Epithelial cell of proximal tubule (primary cell): ENCODE data around the gene CDR2. TPM values are rescaled to one million over a fixed set of nuclear protein-coding genes. Genes with fewer than 3 reads are reported as not detected.

Experiments used
- DNase-seq: peaks from one replicate; pipeline ENCODE4 v3.0.0-alpha.2; 2011; ENCODE audit warnings: low read depth
- H3K4me3 ChIP-seq: 2 replicates; pipeline ENCODE4 v1.5.1; 2011; ENCODE audit warnings: low read depth, mild to moderate bottlenecking, low read length
- CTCF ChIP-seq: conservative IDR thresholded peaks from 2 replicates; pipeline ENCODE4 v1.5.1; 2012; ENCODE audit warnings: low read depth, mild to moderate bottlenecking, low read length
- total RNA-seq: library from RNA; depleted of rRNA; stranded (reverse); fragments of >200 nt; gene quantifications from 2 replicates; pipeline ENCODE4 v1.2.3, GENCODE V29; 2015

The CDR2 gene
- total RNA-seq, 1 donor from 2014 or later, result 37.0 TPM

DNA sequence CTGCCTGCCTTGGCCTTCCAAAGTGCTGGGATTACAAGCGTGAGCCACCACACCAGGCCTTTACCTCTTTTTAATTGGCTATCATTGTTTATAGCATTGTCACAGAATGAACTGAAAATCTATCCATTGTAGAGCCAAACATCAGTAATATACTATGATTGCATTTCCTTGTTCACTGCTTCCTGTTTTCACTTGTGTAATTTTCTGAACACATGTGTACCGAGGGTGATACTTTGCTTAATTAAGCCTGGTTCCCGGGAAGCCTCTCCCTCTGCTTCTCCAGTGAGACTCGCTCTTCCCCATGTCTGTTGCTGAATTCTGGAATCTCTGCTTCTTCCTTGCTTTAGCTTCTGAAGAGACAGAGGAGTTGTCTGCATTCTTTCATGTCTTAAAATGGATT, 44.1 kb downstream of the CDR2 start:
- DNase-seq, result no peak
- no peak overlapping the region for H3K4me3 ChIP-seq
- no peak for TF ChIP-seq CTCF

DNA sequence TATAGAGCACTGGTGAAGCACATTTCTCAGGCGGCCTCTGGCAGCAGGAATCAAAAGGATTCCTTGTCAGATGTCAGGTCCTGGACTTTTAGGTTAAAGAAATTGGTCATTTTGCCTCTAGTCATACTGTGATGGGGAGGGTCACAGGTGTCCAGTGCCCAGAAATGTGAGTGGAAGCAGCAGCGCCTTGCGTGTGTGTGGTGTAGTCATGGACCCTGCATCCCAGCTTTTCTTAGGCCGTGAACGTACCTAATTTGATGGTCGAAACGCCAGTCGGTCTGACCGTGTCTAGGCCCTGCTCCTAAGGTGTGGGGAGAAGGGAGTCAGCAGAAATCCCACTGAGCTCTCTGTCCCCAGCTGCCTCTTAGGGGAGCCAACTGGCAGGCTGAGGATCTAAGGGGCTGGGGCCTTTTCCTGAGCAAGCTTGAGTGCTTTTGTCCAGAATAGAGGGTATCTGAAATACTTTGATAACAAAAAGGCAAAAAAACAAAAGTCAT, 45.2 kb downstream of the CDR2 start:
- DNase-seq, result no peak
- H3K4me3 ChIP-seq, result no peak overlapping the region
- TF ChIP-seq CTCF, result no peak

GRCh38 chr16:22328081-22328725, 46.2 kb downstream of the CDR2 start:
- no peak for DNase-seq
- TF ChIP-seq CTCF, result no peak
- no peak overlapping the region for H3K4me3 ChIP-seq

DNA sequence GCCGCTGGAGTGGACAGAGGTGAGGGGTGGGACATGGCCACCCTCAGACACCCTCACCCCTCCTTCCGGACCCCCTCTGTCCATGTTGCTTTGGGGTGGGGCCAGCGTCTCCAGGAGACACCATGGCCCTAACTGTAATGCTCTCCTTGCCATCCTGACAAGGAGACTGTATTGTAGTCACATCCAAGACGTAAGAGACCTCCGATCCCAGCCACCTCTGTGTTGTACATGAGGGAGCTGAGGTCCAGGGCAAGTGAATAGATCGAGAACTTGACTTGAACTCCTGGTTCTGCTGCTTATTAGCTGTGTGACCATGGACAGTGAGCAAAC, 47.0 kb downstream of the CDR2 start:
- TF ChIP-seq CTCF, result no peak
- H3K4me3 ChIP-seq, result no peak overlapping the region

GRCh38 chr16:22326771-22327445, 47.5 kb downstream of the CDR2 start:
- H3K4me3 ChIP-seq, result no peak overlapping the region
- TF ChIP-seq CTCF, result no peak
- no peak for DNase-seq

More for the DNA sequence above, 47.0 kb downstream of the CDR2 start:
- no peak for DNase-seq

DNA sequence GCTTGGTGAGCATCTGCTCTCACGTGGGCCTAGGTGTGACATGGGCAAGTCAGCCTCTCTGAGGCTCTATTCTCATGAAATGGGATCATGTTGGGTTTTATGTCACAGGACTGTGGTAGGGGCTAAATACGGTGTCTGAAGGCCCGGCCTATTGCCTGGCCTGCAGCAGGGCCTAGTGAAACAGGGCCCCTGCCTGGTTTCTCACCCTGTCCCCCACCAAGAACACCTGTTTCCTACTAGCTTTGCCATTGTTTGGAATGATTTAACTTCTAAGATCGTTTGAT, 48.1 kb downstream of the CDR2 start:
- no peak for DNase-seq
- no peak for TF ChIP-seq CTCF
- H3K4me3 ChIP-seq, result no peak overlapping the region
